ENCODE results near the gene GNAQ.

- TF ChIP-seq, protein P1, sequence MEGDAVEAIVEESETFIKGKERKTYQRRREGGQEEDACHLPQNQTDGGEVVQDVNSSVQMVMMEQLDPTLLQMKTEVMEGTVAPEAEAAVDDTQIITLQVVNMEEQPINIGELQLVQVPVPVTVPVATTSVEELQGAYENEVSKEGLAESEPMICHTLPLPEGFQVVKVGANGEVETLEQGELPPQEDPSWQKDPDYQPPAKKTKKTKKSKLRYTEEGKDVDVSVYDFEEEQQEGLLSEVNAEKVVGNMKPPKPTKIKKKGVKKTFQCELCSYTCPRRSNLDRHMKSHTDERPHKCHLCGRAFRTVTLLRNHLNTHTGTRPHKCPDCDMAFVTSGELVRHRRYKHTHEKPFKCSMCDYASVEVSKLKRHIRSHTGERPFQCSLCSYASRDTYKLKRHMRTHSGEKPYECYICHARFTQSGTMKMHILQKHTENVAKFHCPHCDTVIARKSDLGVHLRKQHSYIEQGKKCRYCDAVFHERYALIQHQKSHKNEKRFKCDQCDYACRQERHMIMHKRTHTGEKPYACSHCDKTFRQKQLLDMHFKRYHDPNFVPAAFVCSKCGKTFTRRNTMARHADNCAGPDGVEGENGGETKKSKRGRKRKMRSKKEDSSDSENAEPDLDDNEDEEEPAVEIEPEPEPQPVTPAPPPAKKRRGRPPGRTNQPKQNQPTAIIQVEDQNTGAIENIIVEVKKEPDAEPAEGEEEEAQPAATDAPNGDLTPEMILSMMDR (conservative IDR thresholded peaks at IDR 0.05; ENCODE audit: low read depth in 2 of 2): no peak
- no peak for TF ChIP-seq POLR2AphosphoS5 (IDR thresholded peaks at IDR 0.05; ENCODE audit: low read depth)
- TF ChIP-seq, protein P2, sequence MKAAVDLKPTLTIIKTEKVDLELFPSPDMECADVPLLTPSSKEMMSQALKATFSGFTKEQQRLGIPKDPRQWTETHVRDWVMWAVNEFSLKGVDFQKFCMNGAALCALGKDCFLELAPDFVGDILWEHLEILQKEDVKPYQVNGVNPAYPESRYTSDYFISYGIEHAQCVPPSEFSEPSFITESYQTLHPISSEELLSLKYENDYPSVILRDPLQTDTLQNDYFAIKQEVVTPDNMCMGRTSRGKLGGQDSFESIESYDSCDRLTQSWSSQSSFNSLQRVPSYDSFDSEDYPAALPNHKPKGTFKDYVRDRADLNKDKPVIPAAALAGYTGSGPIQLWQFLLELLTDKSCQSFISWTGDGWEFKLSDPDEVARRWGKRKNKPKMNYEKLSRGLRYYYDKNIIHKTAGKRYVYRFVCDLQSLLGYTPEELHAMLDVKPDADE (IDR thresholded peaks at IDR 0.05): no peak
- no peak for TF ChIP-seq NANOG (IDR thresholded peaks at IDR 0.05; ENCODE audit: borderline replicate concordance)
- TF ChIP-seq EZH2phosphoT487 (IDR thresholded peaks at IDR 0.05; ENCODE audit: unreplicated experiment): no peak
- no peak for TF ChIP-seq EZH2 (IDR thresholded peaks at IDR 0.05; ENCODE audit: low read depth, unreplicated experiment)
- TF ChIP-seq, protein P3, sequence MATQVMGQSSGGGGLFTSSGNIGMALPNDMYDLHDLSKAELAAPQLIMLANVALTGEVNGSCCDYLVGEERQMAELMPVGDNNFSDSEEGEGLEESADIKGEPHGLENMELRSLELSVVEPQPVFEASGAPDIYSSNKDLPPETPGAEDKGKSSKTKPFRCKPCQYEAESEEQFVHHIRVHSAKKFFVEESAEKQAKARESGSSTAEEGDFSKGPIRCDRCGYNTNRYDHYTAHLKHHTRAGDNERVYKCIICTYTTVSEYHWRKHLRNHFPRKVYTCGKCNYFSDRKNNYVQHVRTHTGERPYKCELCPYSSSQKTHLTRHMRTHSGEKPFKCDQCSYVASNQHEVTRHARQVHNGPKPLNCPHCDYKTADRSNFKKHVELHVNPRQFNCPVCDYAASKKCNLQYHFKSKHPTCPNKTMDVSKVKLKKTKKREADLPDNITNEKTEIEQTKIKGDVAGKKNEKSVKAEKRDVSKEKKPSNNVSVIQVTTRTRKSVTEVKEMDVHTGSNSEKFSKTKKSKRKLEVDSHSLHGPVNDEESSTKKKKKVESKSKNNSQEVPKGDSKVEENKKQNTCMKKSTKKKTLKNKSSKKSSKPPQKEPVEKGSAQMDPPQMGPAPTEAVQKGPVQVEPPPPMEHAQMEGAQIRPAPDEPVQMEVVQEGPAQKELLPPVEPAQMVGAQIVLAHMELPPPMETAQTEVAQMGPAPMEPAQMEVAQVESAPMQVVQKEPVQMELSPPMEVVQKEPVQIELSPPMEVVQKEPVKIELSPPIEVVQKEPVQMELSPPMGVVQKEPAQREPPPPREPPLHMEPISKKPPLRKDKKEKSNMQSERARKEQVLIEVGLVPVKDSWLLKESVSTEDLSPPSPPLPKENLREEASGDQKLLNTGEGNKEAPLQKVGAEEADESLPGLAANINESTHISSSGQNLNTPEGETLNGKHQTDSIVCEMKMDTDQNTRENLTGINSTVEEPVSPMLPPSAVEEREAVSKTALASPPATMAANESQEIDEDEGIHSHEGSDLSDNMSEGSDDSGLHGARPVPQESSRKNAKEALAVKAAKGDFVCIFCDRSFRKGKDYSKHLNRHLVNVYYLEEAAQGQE (IDR thresholded peaks at IDR 0.05; ENCODE audit: unreplicated experiment): no peak
- TF ChIP-seq CREB1 (CRISPR knock-in tag; IDR thresholded peaks at IDR 0.05; ENCODE audit: low read depth): no peak
- no peak for TF ChIP-seq STAT1 (IDR thresholded peaks at IDR 0.05; ENCODE audit: unreplicated experiment)
- no peak for TF ChIP-seq ZNF114 (CRISPR knock-in tag; IDR thresholded peaks at IDR 0.05)
- no peak for TF ChIP-seq JUNB (IDR thresholded peaks at IDR 0.05; ENCODE audit: unreplicated experiment)
- TF ChIP-seq, protein P4, sequence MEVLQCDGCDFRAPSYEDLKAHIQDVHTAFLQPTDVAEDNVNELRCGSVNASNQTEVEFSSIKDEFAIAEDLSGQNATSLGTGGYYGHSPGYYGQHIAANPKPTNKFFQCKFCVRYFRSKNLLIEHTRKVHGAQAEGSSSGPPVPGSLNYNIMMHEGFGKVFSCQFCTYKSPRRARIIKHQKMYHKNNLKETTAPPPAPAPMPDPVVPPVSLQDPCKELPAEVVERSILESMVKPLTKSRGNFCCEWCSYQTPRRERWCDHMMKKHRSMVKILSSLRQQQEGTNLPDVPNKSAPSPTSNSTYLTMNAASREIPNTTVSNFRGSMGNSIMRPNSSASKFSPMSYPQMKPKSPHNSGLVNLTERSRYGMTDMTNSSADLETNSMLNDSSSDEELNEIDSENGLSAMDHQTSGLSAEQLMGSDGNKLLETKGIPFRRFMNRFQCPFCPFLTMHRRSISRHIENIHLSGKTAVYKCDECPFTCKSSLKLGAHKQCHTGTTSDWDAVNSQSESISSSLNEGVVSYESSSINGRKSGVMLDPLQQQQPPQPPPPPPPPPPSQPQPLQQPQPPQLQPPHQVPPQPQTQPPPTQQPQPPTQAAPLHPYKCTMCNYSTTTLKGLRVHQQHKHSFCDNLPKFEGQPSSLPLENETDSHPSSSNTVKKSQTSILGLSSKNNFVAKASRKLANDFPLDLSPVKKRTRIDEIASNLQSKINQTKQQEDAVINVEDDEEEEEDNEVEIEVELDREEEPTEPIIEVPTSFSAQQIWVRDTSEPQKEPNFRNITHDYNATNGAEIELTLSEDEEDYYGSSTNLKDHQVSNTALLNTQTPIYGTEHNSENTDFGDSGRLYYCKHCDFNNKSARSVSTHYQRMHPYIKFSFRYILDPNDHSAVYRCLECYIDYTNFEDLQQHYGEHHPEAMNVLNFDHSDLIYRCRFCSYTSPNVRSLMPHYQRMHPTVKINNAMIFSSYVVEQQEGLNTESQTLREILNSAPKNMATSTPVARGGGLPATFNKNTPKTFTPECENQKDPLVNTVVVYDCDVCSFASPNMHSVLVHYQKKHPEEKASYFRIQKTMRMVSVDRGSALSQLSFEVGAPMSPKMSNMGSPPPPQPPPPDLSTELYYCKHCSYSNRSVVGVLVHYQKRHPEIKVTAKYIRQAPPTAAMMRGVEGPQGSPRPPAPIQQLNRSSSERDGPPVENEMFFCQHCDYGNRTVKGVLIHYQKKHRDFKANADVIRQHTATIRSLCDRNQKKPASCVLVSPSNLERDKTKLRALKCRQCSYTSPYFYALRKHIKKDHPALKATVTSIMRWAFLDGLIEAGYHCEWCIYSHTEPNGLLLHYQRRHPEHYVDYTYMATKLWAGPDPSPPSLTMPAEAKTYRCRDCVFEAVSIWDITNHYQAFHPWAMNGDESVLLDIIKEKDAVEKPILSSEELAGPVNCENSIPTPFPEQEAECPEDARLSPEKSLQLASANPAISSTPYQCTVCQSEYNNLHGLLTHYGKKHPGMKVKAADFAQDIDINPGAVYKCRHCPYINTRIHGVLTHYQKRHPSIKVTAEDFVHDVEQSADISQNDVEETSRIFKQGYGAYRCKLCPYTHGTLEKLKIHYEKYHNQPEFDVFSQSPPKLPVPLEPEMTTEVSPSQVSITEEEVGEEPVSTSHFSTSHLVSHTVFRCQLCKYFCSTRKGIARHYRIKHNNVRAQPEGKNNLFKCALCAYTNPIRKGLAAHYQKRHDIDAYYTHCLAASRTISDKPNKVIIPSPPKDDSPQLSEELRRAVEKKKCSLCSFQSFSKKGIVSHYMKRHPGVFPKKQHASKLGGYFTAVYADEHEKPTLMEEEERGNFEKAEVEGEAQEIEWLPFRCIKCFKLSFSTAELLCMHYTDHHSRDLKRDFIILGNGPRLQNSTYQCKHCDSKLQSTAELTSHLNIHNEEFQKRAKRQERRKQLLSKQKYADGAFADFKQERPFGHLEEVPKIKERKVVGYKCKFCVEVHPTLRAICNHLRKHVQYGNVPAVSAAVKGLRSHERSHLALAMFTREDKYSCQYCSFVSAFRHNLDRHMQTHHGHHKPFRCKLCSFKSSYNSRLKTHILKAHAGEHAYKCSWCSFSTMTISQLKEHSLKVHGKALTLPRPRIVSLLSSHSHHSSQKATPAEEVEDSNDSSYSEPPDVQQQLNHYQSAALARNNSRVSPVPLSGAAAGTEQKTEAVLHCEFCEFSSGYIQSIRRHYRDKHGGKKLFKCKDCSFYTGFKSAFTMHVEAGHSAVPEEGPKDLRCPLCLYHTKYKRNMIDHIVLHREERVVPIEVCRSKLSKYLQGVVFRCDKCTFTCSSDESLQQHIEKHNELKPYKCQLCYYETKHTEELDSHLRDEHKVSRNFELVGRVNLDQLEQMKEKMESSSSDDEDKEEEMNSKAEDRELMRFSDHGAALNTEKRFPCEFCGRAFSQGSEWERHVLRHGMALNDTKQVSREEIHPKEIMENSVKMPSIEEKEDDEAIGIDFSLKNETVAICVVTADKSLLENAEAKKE (CRISPR knock-in tag; IDR thresholded peaks at IDR 0.05): no peak
Measured at GRCh38 chr9:77985996-77986395, 45.6 kb downstream of the GNAQ start.
